A549 (cell line): ENCODE results near the gene TIA1.
"Not testable (repeated sequence)": the region's sequence is repeated elsewhere in the genome, so short reads cannot be mapped to it uniquely, and the experiment has no call there.

ENCODE experiments used
- CEBPB ChIP-seq, 2 experiments: fragments of >200 bp in 1 of 2; sonication (Bioruptor Twin) in 1 of 2; formaldehyde crosslinking in 1 of 2; IDR thresholded peaks; 2 replicates each; pipeline ENCODE4 v1.6.1; 2012 to 2016
- EP300 ChIP-seq, 2 experiments: fragments of >200 bp; sonication (Bioruptor Twin); formaldehyde crosslinking; IDR thresholded peaks; 2 replicates in 1 of 2; 3 replicates in 1 of 2; pipeline ENCODE4 v1.6.1; 2016 to 2017
- HDAC2 ChIP-seq: fragments of 200-600 bp; sonication (generic); IDR thresholded peaks from 2 replicates; pipeline ENCODE4 v1.6.1; 2016
- HOXA7 ChIP-seq: fragments of 250-450 bp; sonication (Bioruptor Pico); IDR thresholded peaks from 2 replicates; pipeline ENCODE4 v1.5.0; 2020; ENCODE audit warnings: mild to moderate bottlenecking, moderate library complexity
- JUN ChIP-seq, 2 experiments: fragments of >200 bp; sonication (Bioruptor Twin); formaldehyde crosslinking; IDR thresholded peaks; 2 replicates in 1 of 2; 3 replicates in 1 of 2; pipeline ENCODE4 v1.6.1; 2016 to 2017
- JUNB ChIP-seq: fragments of >200 bp; sonication (Bioruptor Twin); formaldehyde crosslinking; IDR thresholded peaks from 2 replicates; pipeline ENCODE4 v1.6.1; 2016
- MAFK ChIP-seq: fragments of 450-650 bp; IDR thresholded peaks from 2 replicates; pipeline ENCODE4 v1.6.1; 2014; ENCODE audit not compliant: partially characterized antibody
- POLR2A ChIP-seq: IDR thresholded peaks from 2 replicates; pipeline ENCODE4 v1.6.1; 2012; ENCODE audit warnings: mild to moderate bottlenecking, low read length
- POLR2AphosphoS2 ChIP-seq: conservative IDR thresholded peaks from 2 replicates; pipeline ENCODE4 v1.6.1; 2012; ENCODE audit warnings: low read length, improper control_type of control experiment, inconsistent platforms
- RNF2 ChIP-seq: fragments of 200-600 bp; sonication (generic); IDR thresholded peaks from 2 replicates; pipeline ENCODE4 v1.6.1; 2016; ENCODE audit warnings: low read depth, mild to moderate bottlenecking, antibody characterized with exemption, moderate library complexity, borderline replicate concordance
- TF ChIP-seq, protein P1 (sequence below): fragments of >200 bp; sonication (Bioruptor Twin); formaldehyde crosslinking; IDR thresholded peaks from 3 replicates; pipeline ENCODE4 v1.5.1; 2016

DNA sequence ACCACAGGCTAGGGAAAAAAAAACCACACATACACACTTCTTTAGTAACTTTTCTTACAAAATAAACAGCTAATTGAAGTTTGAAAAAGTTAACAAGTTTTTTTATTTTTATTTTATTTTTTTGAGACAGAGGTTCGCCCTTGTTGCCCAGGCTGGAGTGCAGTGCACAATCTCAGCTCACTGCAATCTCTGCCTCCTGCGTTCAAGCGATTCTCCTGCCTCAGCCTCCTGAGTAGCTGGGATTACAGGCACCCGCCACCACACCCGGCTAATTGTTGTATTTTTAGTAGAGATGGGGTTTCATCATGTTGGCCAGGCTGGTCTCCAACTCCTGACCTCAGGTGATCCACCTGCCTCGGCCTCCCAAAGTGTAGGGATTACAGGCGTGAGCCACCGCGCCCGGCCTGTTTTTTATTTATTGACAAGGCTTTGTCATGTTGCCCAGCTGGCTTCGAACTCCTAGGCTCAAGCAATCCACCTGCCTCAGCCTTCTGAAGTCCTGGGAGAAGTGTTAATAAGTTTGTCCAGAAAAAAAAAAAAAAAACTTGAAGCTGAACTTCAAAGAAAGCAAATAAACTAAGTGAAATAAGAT, 78.7 kb downstream of the TIA1 start:
- TF ChIP-seq, protein P1, sequence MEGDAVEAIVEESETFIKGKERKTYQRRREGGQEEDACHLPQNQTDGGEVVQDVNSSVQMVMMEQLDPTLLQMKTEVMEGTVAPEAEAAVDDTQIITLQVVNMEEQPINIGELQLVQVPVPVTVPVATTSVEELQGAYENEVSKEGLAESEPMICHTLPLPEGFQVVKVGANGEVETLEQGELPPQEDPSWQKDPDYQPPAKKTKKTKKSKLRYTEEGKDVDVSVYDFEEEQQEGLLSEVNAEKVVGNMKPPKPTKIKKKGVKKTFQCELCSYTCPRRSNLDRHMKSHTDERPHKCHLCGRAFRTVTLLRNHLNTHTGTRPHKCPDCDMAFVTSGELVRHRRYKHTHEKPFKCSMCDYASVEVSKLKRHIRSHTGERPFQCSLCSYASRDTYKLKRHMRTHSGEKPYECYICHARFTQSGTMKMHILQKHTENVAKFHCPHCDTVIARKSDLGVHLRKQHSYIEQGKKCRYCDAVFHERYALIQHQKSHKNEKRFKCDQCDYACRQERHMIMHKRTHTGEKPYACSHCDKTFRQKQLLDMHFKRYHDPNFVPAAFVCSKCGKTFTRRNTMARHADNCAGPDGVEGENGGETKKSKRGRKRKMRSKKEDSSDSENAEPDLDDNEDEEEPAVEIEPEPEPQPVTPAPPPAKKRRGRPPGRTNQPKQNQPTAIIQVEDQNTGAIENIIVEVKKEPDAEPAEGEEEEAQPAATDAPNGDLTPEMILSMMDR, result not testable (repeated sequence)
- not testable (repeated sequence) for TF ChIP-seq POLR2A; HOXA7; POLR2AphosphoS2; JUN (IDR thresholded peaks at IDR 0.05); MAFK; JUNB; CEBPB (IDR thresholded peaks at IDR 0.05); EP300 (IDR thresholded peaks at IDR 0.05); HDAC2; RNF2
